IPS-15b (cell line): Measurements from ENCODE around the gene KIF18B.

ENCODE experiments used
- H3K27me3 ChIP-seq: one replicate; pipeline ENCODE4 v1.6.1; 2013; ENCODE audit warnings: low read length; ENCODE audit not compliant: control insufficient read depth, insufficient read depth
- H3K36me3 ChIP-seq: one replicate; pipeline ENCODE4 v1.6.1; 2013; ENCODE audit warnings: low read length; ENCODE audit not compliant: control insufficient read depth, insufficient read depth
- H3K4me1 ChIP-seq: one replicate; pipeline ENCODE4 v1.6.1; 2013; ENCODE audit warnings: mild to moderate bottlenecking, low read length; ENCODE audit not compliant: control insufficient read depth, insufficient read depth
- H3K4me3 ChIP-seq: one replicate; pipeline ENCODE4 v1.5.1; 2013; ENCODE audit warnings: low read depth, low read length
- H3K9ac ChIP-seq: one replicate; pipeline ENCODE4 v1.6.1; 2013; ENCODE audit warnings: low read depth, mild to moderate bottlenecking, low read length
- H3K9me3 ChIP-seq: one replicate; pipeline ENCODE4 v1.6.1; 2013; ENCODE audit warnings: mild to moderate bottlenecking, low read length; ENCODE audit not compliant: control insufficient read depth, insufficient read depth

Gene KIF18B

GRCh38 chr17:44912763-44913544 lies 34.6 kb downstream of the KIF18B start:
- Histone ChIP-seq H3K4me1 (peaks cover 3% of the 10 kb centered on the region), H3K4me3 (no peak overlapping the region), H3K9me3 (no peaks in the 10 kb centered on the region), H3K27me3 (peaks cover 21% of the 10 kb centered on the region), H3K36me3 (no peaks in the 10 kb centered on the region), H3K9ac (no peak overlapping the region)

DNA sequence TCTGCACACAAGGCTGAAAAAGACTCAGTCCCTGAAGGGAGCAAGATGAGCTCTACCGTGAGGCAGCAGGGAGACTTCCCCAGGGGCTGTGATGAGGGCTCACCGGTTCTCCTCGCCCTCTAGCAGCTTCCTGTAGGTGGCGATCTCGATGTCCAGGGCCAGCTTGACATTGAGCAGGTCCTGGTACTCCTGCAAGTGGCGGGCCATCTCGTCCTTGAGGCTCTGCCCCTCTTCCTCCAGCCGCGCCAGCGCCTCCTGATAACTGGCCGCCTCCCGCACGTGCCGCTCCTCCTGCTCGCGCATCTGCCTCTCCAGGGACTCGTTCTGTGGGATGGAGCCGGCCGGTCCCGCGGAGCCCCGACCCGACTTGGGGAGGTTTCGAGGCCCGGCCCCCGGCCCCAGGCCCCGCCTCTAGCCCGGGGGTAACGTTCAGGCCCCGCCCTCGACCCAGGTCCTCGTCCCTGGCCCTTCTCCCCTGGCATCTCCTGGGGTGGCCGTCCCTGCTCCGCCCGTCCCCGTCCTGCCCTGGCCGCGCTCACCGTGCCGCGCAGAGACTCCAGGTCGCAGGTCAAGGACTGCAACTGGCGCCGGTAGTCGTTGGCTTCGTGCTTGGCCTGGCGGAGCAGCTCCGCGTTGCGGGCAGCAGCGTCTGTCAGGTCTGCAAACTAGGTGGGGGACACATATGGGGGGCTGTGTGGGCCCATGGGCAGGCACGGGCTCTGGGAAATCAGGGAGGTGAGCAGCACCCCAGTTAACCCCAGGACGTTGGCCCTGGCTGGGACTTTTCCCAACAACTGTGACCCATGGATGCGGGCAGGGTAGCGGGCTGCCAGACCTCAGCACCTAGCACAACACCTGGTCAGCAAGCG lies 36.2 kb downstream of the KIF18B start:
- peak overlapping the region; percentile 47 for H3K9ac ChIP-seq
- peaks cover 21% of the 10 kb centered on the region for H3K27me3 ChIP-seq
- H3K36me3 ChIP-seq, result no peaks in the 10 kb centered on the region
- H3K9me3 ChIP-seq, result no peaks in the 10 kb centered on the region
- peaks cover 3% of the 10 kb centered on the region for H3K4me1 ChIP-seq
- peak overlapping the region; percentile 63 for H3K4me3 ChIP-seq

GRCh38 chr17:44910231-44911106 lies 37.1 kb downstream of the KIF18B start:
- Histone ChIP-seq H3K9ac (peak overlapping the region; percentile 37), H3K9me3 (no peaks in the 10 kb centered on the region), H3K4me1 (peaks cover 3% of the 10 kb centered on the region), H3K36me3 (no peaks in the 10 kb centered on the region), H3K4me3 (peak overlapping the region; percentile 63), H3K27me3 (peaks cover 21% of the 10 kb centered on the region)

DNA sequence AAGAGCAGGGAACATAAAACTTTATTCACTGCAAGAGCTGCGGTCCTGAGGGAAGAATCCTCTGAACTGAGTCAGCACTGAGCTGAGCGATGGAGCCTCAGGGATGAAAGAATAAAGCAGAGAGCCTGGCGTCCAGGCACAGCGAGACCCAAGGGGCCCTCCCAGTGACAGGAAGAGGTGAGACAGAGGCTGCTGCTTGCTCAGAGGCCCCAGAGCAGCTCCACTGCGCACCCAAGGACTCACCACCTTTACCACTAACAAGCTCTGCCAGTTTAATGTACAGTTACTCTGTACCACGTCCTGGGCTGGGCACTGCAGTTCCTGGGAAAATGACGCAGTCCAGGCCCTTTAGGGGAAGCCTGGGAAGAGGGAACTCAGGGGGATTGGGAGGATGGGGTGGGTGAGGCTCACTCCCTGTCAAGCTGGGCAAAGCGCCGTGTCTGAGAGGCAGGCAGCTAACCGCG lies 37.9 kb downstream of the KIF18B start:
- H3K9ac ChIP-seq, result no peak overlapping the region
- peaks cover 21% of the 10 kb centered on the region for H3K27me3 ChIP-seq

GRCh38 chr17:44908761-44909326 lies 38.7 kb downstream of the KIF18B start:
- no peaks in the 10 kb centered on the region for H3K9me3 ChIP-seq
- H3K4me3 ChIP-seq, result no peak overlapping the region
- peaks cover 19% of the 10 kb centered on the region for H3K27me3 ChIP-seq
- peaks cover 3% of the 10 kb centered on the region for H3K4me1 ChIP-seq
- no peak overlapping the region for H3K9ac ChIP-seq
- H3K36me3 ChIP-seq, result no peaks in the 10 kb centered on the region

More for the DNA sequence above, 37.9 kb downstream of the KIF18B start:
- Histone ChIP-seq H3K4me1 (peaks cover 3% of the 10 kb centered on the region), H3K36me3 (no peaks in the 10 kb centered on the region), H3K4me3 (no peak overlapping the region), H3K9me3 (no peaks in the 10 kb centered on the region)

GRCh38 chr17:44907729-44908470 lies 39.7 kb downstream of the KIF18B start:
- H3K27me3 ChIP-seq, result peaks cover 16% of the 10 kb centered on the region
- H3K9me3 ChIP-seq, result no peaks in the 10 kb centered on the region
- peaks cover 3% of the 10 kb centered on the region for H3K4me1 ChIP-seq
- H3K36me3 ChIP-seq, result no peaks in the 10 kb centered on the region
- H3K4me3 ChIP-seq, result no peak overlapping the region
- H3K9ac ChIP-seq, result no peak overlapping the region

DNA sequence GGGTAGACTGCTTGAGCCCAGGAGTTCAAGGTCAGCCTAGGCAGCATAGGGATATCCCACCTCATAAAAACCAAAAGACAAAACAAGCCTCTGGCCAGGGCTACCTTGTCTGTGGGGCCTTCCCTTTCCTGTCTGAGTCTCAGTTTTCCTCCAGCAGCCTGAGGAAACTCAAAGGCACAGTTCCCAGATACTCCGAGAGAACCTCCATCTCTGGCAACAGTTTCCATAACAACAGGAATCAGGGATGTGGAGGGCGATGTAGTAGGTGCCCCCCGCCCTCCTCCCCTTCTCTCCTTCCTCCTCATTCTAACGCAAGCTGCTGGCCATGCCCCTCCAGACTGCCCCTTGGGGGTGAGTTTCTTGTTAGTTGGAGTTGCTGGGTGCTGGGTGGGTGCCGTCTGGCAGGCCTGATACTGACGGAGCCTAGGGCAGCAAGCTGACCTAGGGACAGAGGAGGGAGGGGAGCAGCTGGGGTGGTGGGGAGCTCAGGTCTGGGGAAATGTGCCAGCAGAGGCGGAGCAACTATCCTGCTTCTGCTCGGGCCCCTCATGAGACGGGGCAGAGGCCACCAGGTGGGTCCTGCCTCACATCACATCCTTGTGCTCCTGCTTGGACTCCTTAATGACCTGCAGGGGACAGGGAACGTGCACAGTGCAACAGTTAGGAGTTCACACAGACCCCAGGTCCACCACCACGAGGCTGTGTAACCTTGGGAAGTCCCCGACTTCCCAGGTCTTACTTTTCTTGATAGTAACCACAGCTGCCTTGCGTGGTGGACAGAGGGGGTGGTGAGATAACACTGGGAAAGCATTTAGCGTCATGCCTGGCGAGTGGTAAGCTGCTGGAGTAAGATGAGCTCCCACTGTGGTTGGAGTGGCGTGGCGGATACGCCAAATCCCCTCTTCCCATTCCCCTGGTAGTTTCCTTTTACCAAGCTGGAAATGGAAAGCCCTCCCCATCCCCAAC lies 40.5 kb downstream of the KIF18B start:
- Histone ChIP-seq H3K4me3 (no peak overlapping the region), H3K4me1 (peaks cover 3% of the 10 kb centered on the region), H3K36me3 (no peaks in the 10 kb centered on the region), H3K27me3 (peaks cover 8% of the 10 kb centered on the region), H3K9me3 (no peaks in the 10 kb centered on the region), H3K9ac (no peak overlapping the region)

GRCh38 chr17:44906010-44906646 lies 41.4 kb downstream of the KIF18B start:
- Histone ChIP-seq H3K27me3 (peaks cover 4% of the 10 kb centered on the region), H3K9me3 (no peaks in the 10 kb centered on the region), H3K36me3 (no peaks in the 10 kb centered on the region), H3K4me1 (peaks cover 3% of the 10 kb centered on the region), H3K9ac (no peak overlapping the region), H3K4me3 (no peak overlapping the region)

GRCh38 chr17:44905006-44906000 lies 42.3 kb downstream of the KIF18B start:
- Histone ChIP-seq H3K9ac (no peak overlapping the region), H3K4me1 (no peaks in the 10 kb centered on the region), H3K4me3 (no peak overlapping the region), H3K9me3 (no peaks in the 10 kb centered on the region), H3K27me3 (no peaks in the 10 kb centered on the region), H3K36me3 (no peaks in the 10 kb centered on the region)
